Keratinocyte (primary cell): ENCODE measurements around the gene GPC4.

Experiments used
- CTCF ChIP-seq, 3 experiments: IDR thresholded peaks in 1 of 3; conservative IDR thresholded peaks in 1 of 3; optimal IDR thresholded peaks in 1 of 3; 2 replicates in 2 of 3; 3 replicates in 1 of 3; pipeline versions ENCODE3 to v1.5.1; 2011; ENCODE audit warnings: low read length in 3 of 3, mild to moderate bottlenecking in 3 of 3, moderate library complexity in 2 of 3, control low read depth in 1 of 3, inconsistent platforms in 1 of 3; ENCODE audit not compliant: insufficient read depth in 2 of 3; ENCODE audit errors: extremely low read depth in 1 of 3
- EZH2 ChIP-seq: IDR thresholded peaks from one replicate; pipeline ENCODE4 v1.6.1; 2012; ENCODE audit warnings: inconsistent platforms, mild to moderate bottlenecking, low read length, moderate library complexity

DNA sequence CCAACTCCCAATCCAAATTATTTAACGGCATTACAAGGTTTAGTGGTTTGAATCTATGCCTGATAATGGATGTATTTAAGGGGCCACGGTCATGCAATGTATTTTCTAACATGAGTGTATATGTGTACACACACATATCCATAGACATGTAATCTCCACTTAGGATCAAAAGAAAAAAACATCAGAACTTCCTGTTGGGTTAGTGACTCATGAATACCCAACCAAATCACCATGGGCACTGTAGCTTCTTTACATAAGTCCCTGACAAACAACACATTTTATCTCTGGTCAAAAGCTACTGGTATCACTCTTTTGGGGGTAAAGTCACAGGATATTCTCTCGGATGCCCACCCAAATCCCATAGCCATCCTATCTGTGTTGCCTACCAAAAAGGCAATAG, 160.6 kb downstream of the GPC4 start:
- TF ChIP-seq EZH2, result no peak
- TF ChIP-seq CTCF (optimal IDR thresholded peaks at IDR 0.05 in 1 of 3, IDR thresholded peaks at IDR 0.05 in 1 of 3, conservative IDR thresholded peaks at IDR 0.05 in 1 of 3; ENCODE audit: extremely low read depth in 1 of 3, insufficient read depth in 2 of 3, low read length in 3 of 3), result no peak
